GM06990 (cell line): ENCODE data around the gene GPR6.

ENCODE experiments used
- DNase-seq: peaks from one replicate; pipeline ENCODE4 v3.0.0-alpha.2; 2011; ENCODE audit not compliant: insufficient read length; ENCODE audit errors: extremely low read depth
- H3K27me3 ChIP-seq: replicated peaks from 2 replicates; pipeline ENCODE4 v1.6.0; 2011; ENCODE audit warnings: low read length; ENCODE audit not compliant: control insufficient read depth, insufficient read depth
- H3K36me3 ChIP-seq: 2 replicates; pipeline ENCODE4 v1.5.1; 2011; ENCODE audit warnings: low read length; ENCODE audit not compliant: control insufficient read depth, insufficient read depth
- H3K4me3 ChIP-seq: replicated peaks from 2 replicates; pipeline ENCODE4 v1.5.1; 2011; ENCODE audit warnings: low read depth, mild to moderate bottlenecking, control low read depth, low read length
- TF ChIP-seq, protein P1 (sequence below): IDR thresholded peaks from 2 replicates; pipeline ENCODE4 v1.5.1; 2011; ENCODE audit warnings: low read length, control low read depth, mild to moderate bottlenecking, inconsistent platforms; ENCODE audit not compliant: insufficient read depth, poor library complexity, severe bottlenecking

The GPR6 gene

DNA sequence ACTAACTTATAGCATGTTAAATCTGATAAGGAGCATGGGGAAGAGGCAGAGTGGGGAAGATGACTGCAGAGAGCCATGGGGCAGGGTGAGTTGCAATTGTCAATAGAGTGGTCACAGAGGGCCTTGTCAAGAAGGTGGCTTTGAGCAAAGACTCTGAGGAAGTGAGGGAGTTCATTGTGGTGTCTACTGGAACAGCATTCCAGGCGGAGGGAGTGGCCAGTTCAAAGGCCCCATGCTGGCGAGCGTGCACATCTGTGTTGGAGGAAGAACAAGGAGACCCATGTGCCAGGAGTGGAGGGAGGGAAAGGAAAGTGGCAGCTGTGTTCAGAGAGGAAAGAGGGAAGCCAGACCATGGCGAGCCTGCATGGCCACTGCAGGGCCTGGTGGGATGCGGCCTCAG is 15.8 kb upstream of the GPR6 start:
- Histone ChIP-seq H3K36me3 (no peaks in the 10 kb centered on the region; the same call in 1 of the 2 replicates), H3K4me3 (no peak overlapping the region), H3K27me3 (no peaks in the 10 kb centered on the region; the same call in 1 of the 2 replicates)
- TF ChIP-seq, protein P1, sequence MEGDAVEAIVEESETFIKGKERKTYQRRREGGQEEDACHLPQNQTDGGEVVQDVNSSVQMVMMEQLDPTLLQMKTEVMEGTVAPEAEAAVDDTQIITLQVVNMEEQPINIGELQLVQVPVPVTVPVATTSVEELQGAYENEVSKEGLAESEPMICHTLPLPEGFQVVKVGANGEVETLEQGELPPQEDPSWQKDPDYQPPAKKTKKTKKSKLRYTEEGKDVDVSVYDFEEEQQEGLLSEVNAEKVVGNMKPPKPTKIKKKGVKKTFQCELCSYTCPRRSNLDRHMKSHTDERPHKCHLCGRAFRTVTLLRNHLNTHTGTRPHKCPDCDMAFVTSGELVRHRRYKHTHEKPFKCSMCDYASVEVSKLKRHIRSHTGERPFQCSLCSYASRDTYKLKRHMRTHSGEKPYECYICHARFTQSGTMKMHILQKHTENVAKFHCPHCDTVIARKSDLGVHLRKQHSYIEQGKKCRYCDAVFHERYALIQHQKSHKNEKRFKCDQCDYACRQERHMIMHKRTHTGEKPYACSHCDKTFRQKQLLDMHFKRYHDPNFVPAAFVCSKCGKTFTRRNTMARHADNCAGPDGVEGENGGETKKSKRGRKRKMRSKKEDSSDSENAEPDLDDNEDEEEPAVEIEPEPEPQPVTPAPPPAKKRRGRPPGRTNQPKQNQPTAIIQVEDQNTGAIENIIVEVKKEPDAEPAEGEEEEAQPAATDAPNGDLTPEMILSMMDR: no peak
- no peak for DNase-seq

DNA sequence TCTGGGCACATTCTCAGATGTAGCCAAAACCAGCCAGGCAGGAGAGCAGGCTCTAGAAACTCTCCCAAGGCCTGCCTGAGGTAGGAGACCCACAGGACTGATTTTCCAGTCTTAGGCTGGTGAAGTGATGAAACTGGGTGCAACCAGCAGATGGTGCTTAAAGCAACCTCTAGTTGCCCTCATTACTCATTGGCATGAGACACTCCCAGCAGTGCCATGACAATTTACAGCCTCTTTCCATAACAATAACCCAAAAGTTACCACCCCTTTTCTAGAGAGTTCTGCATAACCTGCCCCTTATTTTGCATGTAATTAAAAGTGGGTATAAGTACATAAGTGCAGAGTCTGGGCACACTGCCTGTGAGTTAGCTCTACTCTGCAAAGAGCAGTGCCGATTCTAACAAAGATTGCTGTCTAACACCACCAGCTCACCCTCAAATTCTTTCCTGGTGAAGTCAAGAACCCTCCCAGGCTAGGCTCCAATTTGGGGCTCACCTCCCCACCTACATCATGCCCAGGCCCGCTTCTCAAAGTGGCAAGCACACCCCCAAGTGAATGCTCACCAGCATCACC is 14.4 kb upstream of the GPR6 start:
- TF ChIP-seq, protein P1: no peak
- DNase-seq: no peak
- Histone ChIP-seq H3K27me3 (no peaks in the 10 kb centered on the region; the same call in 1 of the 2 replicates), H3K36me3 (no peaks in the 10 kb centered on the region; the same call in 1 of the 2 replicates), H3K4me3 (no peak overlapping the region)

DNA sequence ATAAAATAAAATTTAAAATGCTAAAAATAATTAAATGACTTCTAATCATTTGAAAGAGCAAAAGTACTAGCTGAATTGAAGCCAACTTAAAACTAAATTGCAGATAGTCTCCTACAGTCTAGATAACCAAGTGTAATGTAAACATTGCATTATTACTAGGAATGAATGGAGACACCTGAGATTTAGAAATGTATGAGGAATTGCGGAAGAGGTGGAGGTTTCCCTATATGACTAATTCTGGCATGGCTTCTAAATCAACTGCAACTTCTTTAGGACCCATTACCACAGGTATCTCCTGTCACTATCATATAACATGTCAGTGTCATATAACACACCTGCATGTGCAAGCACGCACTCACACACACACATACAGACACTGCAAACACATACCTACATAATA is 13.2 kb upstream of the GPR6 start:
- H3K4me3 ChIP-seq: no peak overlapping the region
- peaks cover under 1% of the 10 kb centered on the region; the same call in 1 of the 2 replicates for H3K27me3 ChIP-seq
- TF ChIP-seq, protein P1: no peak
- H3K36me3 ChIP-seq: no peaks in the 10 kb centered on the region; the same call in 1 of the 2 replicates
- no peak for DNase-seq

DNA sequence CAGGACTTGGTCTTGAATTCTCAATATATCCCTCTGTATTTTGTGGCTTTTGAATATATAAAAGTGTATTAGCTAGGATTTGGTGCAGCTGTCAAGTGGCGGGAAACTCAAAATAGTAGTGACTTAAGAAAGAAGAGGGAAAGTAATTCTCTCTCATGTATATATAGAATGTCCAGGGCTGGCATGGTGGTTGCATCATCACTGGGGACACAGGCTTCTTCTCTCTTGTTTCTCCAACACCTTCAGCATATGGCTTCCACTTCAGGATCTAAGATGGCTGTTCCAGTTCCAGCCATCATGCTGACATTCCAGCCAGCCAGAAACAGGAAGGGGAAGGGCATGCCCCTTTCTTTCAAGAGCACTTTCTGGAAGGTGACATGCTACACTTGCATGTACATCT is 11.8 kb upstream of the GPR6 start:
- Histone ChIP-seq H3K27me3 (peaks cover 1% of the 10 kb centered on the region; the same call in 1 of the 2 replicates), H3K4me3 (no peak overlapping the region), H3K36me3 (no peaks in the 10 kb centered on the region; the same call in 1 of the 2 replicates)
- TF ChIP-seq, protein P1: no peak
- DNase-seq: no peak

DNA sequence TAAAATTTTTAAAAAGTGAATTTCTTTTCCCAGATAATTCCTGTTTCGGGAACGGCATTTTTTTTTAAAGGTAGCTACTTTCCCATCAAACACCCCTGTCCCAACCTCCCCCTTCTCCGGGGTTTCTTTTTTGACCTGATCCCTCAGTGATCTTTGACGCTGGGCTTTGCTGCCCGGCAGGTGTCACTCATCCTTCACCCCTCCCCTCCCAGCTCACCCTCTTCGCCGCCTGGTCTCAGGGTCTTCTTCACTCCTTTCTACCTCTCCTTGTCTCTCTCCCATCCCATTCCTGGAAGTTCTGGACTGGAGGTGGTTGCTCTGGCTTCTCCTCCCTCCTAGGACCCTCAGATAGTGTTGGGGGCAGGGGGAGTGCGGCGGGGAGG is 329 bp upstream of the GPR6 start:
- Histone ChIP-seq H3K27me3 (no peaks in the 10 kb centered on the region), H3K4me3 (no peak overlapping the region)

More for the DNA sequence above, 329 bp upstream of the GPR6 start:
- H3K36me3 ChIP-seq: no peaks in the 10 kb centered on the region
- no peak for DNase-seq
- TF ChIP-seq, protein P1: no peak
